IMR-90 (cell line): ENCODE results near the gene SLC22A31. TPM values are rescaled to one million over a fixed set of nuclear protein-coding genes. Genes with fewer than 3 reads are reported as not detected.

Source experiments
- ATAC-seq: fragments of 200-7000 bp; cut with Tn5 transposase; 2 replicates; pipeline ENCODE4 v1.9.1; 2020; ENCODE audit warnings: low read depth, mild to moderate bottlenecking, moderate library complexity
- BruUV-seq: library from RNA; stranded (reverse); fragments of 400-500 nt; replicated peaks from 2 replicates; lab custom pipeline; 2021; lab: Mats Ljungman, UMichigan
- CTCF ChIA-PET: fragments of 300-600 bp; formaldehyde crosslinking; extraction: SDS; loops from one replicate; lab custom pipeline; 2021; ENCODE audit warnings: antibody characterized with exemption; lab: Yijun Ruan, JAX
- POLR2A ChIA-PET: fragments of 300-600 bp; sonication (Branson Sonifier 250); formaldehyde crosslinking; loops from one replicate; lab custom pipeline; 2022; ENCODE audit warnings: antibody characterized with exemption; ENCODE audit not compliant: unreplicated experiment; lab: Charles Lee
- DNase-seq: peaks from one replicate; pipeline ENCODE4 v3.0.0; 2013
- H2AFZ ChIP-seq: replicated peaks from 2 replicates; pipeline ENCODE3; 2013; ENCODE audit warnings: low read length, mild to moderate bottlenecking; ENCODE audit not compliant: poor library complexity
- H2AK5ac ChIP-seq: 2 replicates; pipeline ENCODE4 v1.6.1; 2013; ENCODE audit warnings: low read depth, low read length, inconsistent platforms
- H2AK9ac ChIP-seq: replicated peaks from 2 replicates; pipeline ENCODE3; 2013; ENCODE audit warnings: mild to moderate bottlenecking, low read depth, low read length, moderate library complexity; ENCODE audit not compliant: poor library complexity
- H2BK120ac ChIP-seq: 2 replicates; pipeline ENCODE4 v1.6.1; 2013; ENCODE audit warnings: low read depth, low read length, inconsistent platforms
- H2BK15ac ChIP-seq: 3 replicates; pipeline ENCODE4 v1.6.1; 2013; ENCODE audit warnings: low read depth, low read length, inconsistent platforms
- H2BK20ac ChIP-seq: 2 replicates; pipeline ENCODE4 v1.6.1; 2013; ENCODE audit warnings: low read depth, mild to moderate bottlenecking, inconsistent platforms, low read length, moderate library complexity
- H2BK5ac ChIP-seq: 2 replicates; pipeline ENCODE4 v1.6.1; 2013; ENCODE audit warnings: mild to moderate bottlenecking, low read depth, low read length, inconsistent platforms; ENCODE audit not compliant: poor library complexity, severe bottlenecking
- H3K14ac ChIP-seq: replicated peaks from 2 replicates; pipeline ENCODE4 v1.6.1; 2013; ENCODE audit warnings: low read depth, low read length, inconsistent platforms
- H3K18ac ChIP-seq: 2 replicates; pipeline ENCODE4 v1.6.1; 2013; ENCODE audit warnings: low read depth, low read length, control low read depth
- H3K23ac ChIP-seq: 2 replicates; pipeline ENCODE4 v1.6.1; 2013; ENCODE audit warnings: low read depth, low read length, inconsistent platforms
- H3K27ac ChIP-seq: 2 replicates; pipeline ENCODE4 v1.5.1; 2013; ENCODE audit warnings: mild to moderate bottlenecking, control low read depth, low read length; ENCODE audit not compliant: insufficient read depth
- H3K27me3 ChIP-seq: 2 replicates; pipeline ENCODE4 v1.6.1; 2013; ENCODE audit warnings: low read length; ENCODE audit not compliant: control insufficient read depth, insufficient read depth
- H3K36me3 ChIP-seq: 2 replicates; pipeline ENCODE4 v1.6.1; 2013; ENCODE audit warnings: low read length, mixed read lengths; ENCODE audit not compliant: control insufficient read depth, insufficient read depth
- H3K4ac ChIP-seq: 2 replicates; pipeline ENCODE4 v1.6.1; 2013; ENCODE audit warnings: low read depth, low read length, inconsistent platforms
- H3K4me1 ChIP-seq: 2 replicates; pipeline ENCODE4 v1.6.1; 2013; ENCODE audit warnings: low read length, mixed read lengths; ENCODE audit not compliant: control insufficient read depth, insufficient read depth
- H3K4me2 ChIP-seq: 2 replicates; pipeline ENCODE4 v1.6.1; 2013; ENCODE audit warnings: low read depth, mild to moderate bottlenecking, control low read depth, low read length, moderate library complexity
- H3K4me3 ChIP-seq: 2 replicates; pipeline ENCODE4 v1.5.1; 2013; ENCODE audit warnings: low read depth, mild to moderate bottlenecking, control low read depth, low read length, moderate library complexity; ENCODE audit not compliant: insufficient read depth
- H3K56ac ChIP-seq: 2 replicates; pipeline ENCODE4 v1.6.1; 2013; ENCODE audit warnings: low read length, inconsistent platforms; ENCODE audit not compliant: insufficient read depth; ENCODE audit errors: extremely low read depth
- H3K79me1 ChIP-seq, 2 experiments: 2 replicates each; pipeline ENCODE4 v1.6.1; 2013; ENCODE audit warnings: low read length in 2 of 2, inconsistent platforms in 1 of 2, low read depth in 1 of 2
- H3K9ac ChIP-seq: 2 replicates; pipeline ENCODE4 v1.6.1; 2013; ENCODE audit warnings: low read depth, low read length, control low read depth
- H3K9me1 ChIP-seq: 2 replicates; pipeline ENCODE4 v1.6.1; 2013; ENCODE audit warnings: low read length, inconsistent platforms; ENCODE audit not compliant: insufficient read depth
- H3K9me3 ChIP-seq: 2 replicates; pipeline ENCODE4 v1.6.1; 2013; ENCODE audit warnings: low read length; ENCODE audit not compliant: control insufficient read depth, insufficient read depth
- H4K20me1 ChIP-seq: 2 replicates; pipeline ENCODE4 v1.6.1; 2013; ENCODE audit warnings: low read length, inconsistent platforms; ENCODE audit not compliant: insufficient read depth
- H4K5ac ChIP-seq: 2 replicates; pipeline ENCODE4 v1.6.1; 2013; ENCODE audit warnings: mild to moderate bottlenecking, low read depth, low read length, control low read depth
- H4K8ac ChIP-seq, 2 experiments: 2 replicates each; pipeline ENCODE4 v1.6.1; 2013; ENCODE audit warnings: low read depth in 2 of 2, low read length in 2 of 2, control low read depth in 1 of 2, inconsistent platforms in 1 of 2
- H4K91ac ChIP-seq: 2 replicates; pipeline ENCODE4 v1.6.1; 2013; ENCODE audit warnings: low read depth, low read length, inconsistent platforms; ENCODE audit not compliant: insufficient read depth
- BHLHE40 ChIP-seq: fragments of 150-350 bp; IDR thresholded peaks from 2 replicates; pipeline ENCODE4 v1.6.1; 2016; ENCODE audit warnings: mild to moderate bottlenecking, low read depth, low read length
- CEBPB ChIP-seq: IDR thresholded peaks from 2 replicates; pipeline ENCODE4 v1.6.1; 2012; ENCODE audit warnings: low read depth, low read length, improper control_type of control experiment
- CHD1 ChIP-seq: IDR thresholded peaks from 2 replicates; pipeline ENCODE4 v1.6.1; 2012; ENCODE audit warnings: low read depth, low read length, improper control_type of control experiment
- CTCF ChIP-seq: conservative IDR thresholded peaks from 2 replicates; pipeline ENCODE4 v1.5.1; 2012; ENCODE audit warnings: mild to moderate bottlenecking, low read depth, low read length, improper control_type of control experiment
- FOS ChIP-seq: fragments of 150-350 bp; IDR thresholded peaks from 2 replicates; pipeline ENCODE4 v1.6.1; 2016; ENCODE audit warnings: low read depth, low read length
- MAFK ChIP-seq: IDR thresholded peaks from 2 replicates; pipeline ENCODE4 v1.6.1; 2012; ENCODE audit warnings: low read depth, low read length, improper control_type of control experiment
- MAZ ChIP-seq: IDR thresholded peaks from 2 replicates; pipeline ENCODE4 v1.6.1; 2012; ENCODE audit warnings: low read depth, mild to moderate bottlenecking, low read length, improper control_type of control experiment, moderate library complexity, borderline replicate concordance
- MXI1 ChIP-seq: IDR thresholded peaks from 2 replicates; pipeline ENCODE4 v1.6.1; 2012; ENCODE audit warnings: low read depth, mild to moderate bottlenecking, low read length, moderate library complexity, borderline replicate concordance
- NFE2L2 ChIP-seq: fragments of 150-350 bp; IDR thresholded peaks from 2 replicates; pipeline ENCODE4 v1.6.1; 2016; ENCODE audit warnings: low read depth, mild to moderate bottlenecking, low read length
- POLR2A ChIP-seq: IDR thresholded peaks from 2 replicates; pipeline ENCODE4 v1.6.1; 2012; ENCODE audit warnings: mild to moderate bottlenecking, low read depth, low read length
- RAD21 ChIP-seq: IDR thresholded peaks from 2 replicates; pipeline ENCODE4 v1.6.1; 2012; ENCODE audit warnings: low read length, improper control_type of control experiment
- RCOR1 ChIP-seq: IDR thresholded peaks from 2 replicates; pipeline ENCODE4 v1.6.1; 2012; ENCODE audit warnings: mild to moderate bottlenecking, low read length, improper control_type of control experiment; ENCODE audit not compliant: insufficient replicate concordance
- RFX5 ChIP-seq: IDR thresholded peaks from 2 replicates; pipeline ENCODE4 v1.8.0; 2012; ENCODE audit warnings: low read depth, mild to moderate bottlenecking, low read length, moderate library complexity
- SMC3 ChIP-seq: fragments of 150-350 bp; IDR thresholded peaks from 2 replicates; pipeline ENCODE4 v1.6.1; 2016; ENCODE audit warnings: low read depth, mild to moderate bottlenecking, antibody characterized with exemption, low read length, moderate library complexity
- USF2 ChIP-seq: fragments of 150-350 bp; IDR thresholded peaks from 2 replicates; pipeline ENCODE4 v1.6.1; 2017; ENCODE audit warnings: mild to moderate bottlenecking, antibody characterized with exemption, low read length, low read depth
- WGBS, 2 experiments: methylation state at CpG; one replicate each; pipeline versions ENCODE4 v1.1.5 to v1.1.7; 2013; ENCODE audit warnings: missing lambda C conversion rate in 2 of 2; ENCODE audit not compliant: insufficient read length in 1 of 2; ENCODE audit errors: extremely low coverage in 2 of 2; 5-methylcytosine and 5-hydroxymethylcytosine counted together
- dilution Hi-C: fragments of 300-500 bp; cut with HindIII; formaldehyde crosslinking; loops from one replicate; pipeline ENCODE4 v1.14.3; 2018; ENCODE audit warnings: low sequenced_read_pairs; ENCODE audit not compliant: unreplicated experiment
- in situ Hi-C: fragments of 300-500 bp; cut with MboI; formaldehyde crosslinking; loops from 3 replicates; pipeline ENCODE4 v1.14.3; 2019; ENCODE audit warnings: low sequenced_read_pairs, inconsistent platforms, mixed read lengths
- intact Hi-C: fragments of 100-400 bp; cut with micrococcal nuclease; formaldehyde crosslinking; loops from 2 replicates; pipeline ENCODE4 v1.10.0; 2022
- polyA plus RNA-seq, 3 experiments: library from polyadenylated mRNA; depleted of rRNA; stranded (reverse); fragments of >200 nt; gene quantifications; 2 replicates each; pipeline ENCODE4 v1.2.3, GENCODE V29; 2012; ENCODE audit warnings: low replicate concordance in 1 of 3
- total RNA-seq: library from RNA; depleted of rRNA; stranded (reverse); fragments of >200 nt; gene quantifications from 2 replicates; pipeline ENCODE4 v1.2.3, GENCODE V29; 2012
- TF ChIP-seq, protein P1 (sequence below): fragments of 150-350 bp; IDR thresholded peaks from 2 replicates; pipeline ENCODE4 v1.6.1; 2016; ENCODE audit warnings: low read depth, mild to moderate bottlenecking, low read length, moderate library complexity, borderline replicate concordance

The SLC22A31 gene
- total and polyA plus RNA-seq, 2 of the 4 experiments (the other 2 are of a cell fraction): 0.18 to 5.5 TPM

DNA sequence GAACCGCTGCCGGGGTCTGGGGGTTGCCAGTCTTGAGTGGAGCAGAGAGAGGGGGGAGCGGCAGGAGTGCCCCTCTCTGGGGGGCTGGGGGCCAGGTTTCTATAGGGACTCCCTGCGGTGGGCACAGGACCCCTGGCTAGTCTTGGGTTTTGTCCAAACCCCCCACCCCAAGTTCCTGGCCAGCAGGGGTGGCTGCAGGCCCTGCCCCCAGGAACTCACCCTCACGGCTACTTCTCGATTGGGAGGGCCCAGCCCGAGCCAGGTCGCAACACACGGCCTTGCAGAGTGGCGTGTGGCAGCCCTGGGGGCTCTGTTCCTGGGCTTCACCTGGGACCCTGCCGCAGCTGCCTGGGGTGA lies 28.2 kb downstream of the SLC22A31 start:
- H2AK9ac ChIP-seq: no peak overlapping the region
- no peak overlapping the region for H3K9ac ChIP-seq
- H3K56ac ChIP-seq: no peak overlapping the region
- no peak overlapping the region for H2AFZ ChIP-seq
- ChIA-PET CTCF (no interaction called here), POLR2A (no interaction called here)
- H4K20me1 ChIP-seq: no peaks in the 10 kb centered on the region; the same call in 1 of the 2 replicates
- ATAC-seq: no peak
- in situ Hi-C loops (no loop called here), dilution Hi-C loops (no loop called here), intact Hi-C loops (no loop called here)
- no peaks in the 10 kb centered on the region for H3K9me1 ChIP-seq
- H3K27me3 ChIP-seq: peaks cover 47% of the 10 kb centered on the region
- no peaks in the 10 kb centered on the region for H3K36me3 ChIP-seq
- no peak for DNase-seq
- TF ChIP-seq FOS (no peak), RAD21 (no peak), NFE2L2 (no peak), MAZ (no peak), MXI1 (no peak), RFX5 (no peak), BHLHE40 (no peak), SMC3 (no peak), POLR2A (no peak), RCOR1 (no peak), CEBPB (no peak), CHD1 (no peak), USF2 (no peak), CTCF (no peak), MAFK (no peak)
- TF ChIP-seq, protein P1, sequence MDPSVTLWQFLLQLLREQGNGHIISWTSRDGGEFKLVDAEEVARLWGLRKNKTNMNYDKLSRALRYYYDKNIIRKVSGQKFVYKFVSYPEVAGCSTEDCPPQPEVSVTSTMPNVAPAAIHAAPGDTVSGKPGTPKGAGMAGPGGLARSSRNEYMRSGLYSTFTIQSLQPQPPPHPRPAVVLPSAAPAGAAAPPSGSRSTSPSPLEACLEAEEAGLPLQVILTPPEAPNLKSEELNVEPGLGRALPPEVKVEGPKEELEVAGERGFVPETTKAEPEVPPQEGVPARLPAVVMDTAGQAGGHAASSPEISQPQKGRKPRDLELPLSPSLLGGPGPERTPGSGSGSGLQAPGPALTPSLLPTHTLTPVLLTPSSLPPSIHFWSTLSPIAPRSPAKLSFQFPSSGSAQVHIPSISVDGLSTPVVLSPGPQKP: no peak
- no peak overlapping the region for H3K23ac ChIP-seq
- 80% methylated on average over 7 of the region's 11 CpGs; no CpG with 5 or more reads in 1 of the 2 experiments for WGBS, 2 experiments
- BruUV-seq: no TSS peak
- no peaks in the 10 kb centered on the region for H3K79me1 ChIP-seq
- no peak overlapping the region for H3K18ac ChIP-seq
- no peak overlapping the region for H3K4ac ChIP-seq
- H4K91ac ChIP-seq: no peak overlapping the region
- H3K4me1 ChIP-seq: peaks cover 5% of the 10 kb centered on the region; the same call in 1 of the 2 replicates
- H2BK120ac ChIP-seq: no peak overlapping the region
- no peak overlapping the region for H2BK20ac ChIP-seq
- H3K14ac ChIP-seq: no peak overlapping the region
- H2BK5ac ChIP-seq: no peak overlapping the region
- H3K27ac ChIP-seq: no peak overlapping the region
- H4K8ac ChIP-seq: no peak overlapping the region
- no peak overlapping the region for H3K4me2 ChIP-seq
- no peaks in the 10 kb centered on the region for H3K9me3 ChIP-seq
- no peak overlapping the region for H3K4me3 ChIP-seq
- no peak overlapping the region for H2BK15ac ChIP-seq
- no peak overlapping the region for H4K5ac ChIP-seq
- no peak overlapping the region for H2AK5ac ChIP-seq
